Mesendoderm (in vitro differentiated cells): ENCODE data around the gene PYGM.
A peak's percentile ranks its signal among the peaks of the same experiment; 100 is the strongest.

Experiments used
- DNase-seq: peaks from one replicate; pipeline ENCODE4 v3.0.0; 2013
- H2AK5ac ChIP-seq: 2 replicates; pipeline ENCODE4 v1.6.1; 2013; ENCODE audit warnings: low read length, inconsistent platforms
- H2BK120ac ChIP-seq: 2 replicates; pipeline ENCODE4 v1.6.1; 2013; ENCODE audit warnings: low read depth, mild to moderate bottlenecking, low read length, moderate library complexity, mixed read lengths
- H2BK15ac ChIP-seq: replicated peaks from 2 replicates; pipeline ENCODE4 v1.6.1; 2013; ENCODE audit warnings: low read depth, mild to moderate bottlenecking, moderate library complexity
- H2BK5ac ChIP-seq: 2 replicates; pipeline ENCODE4 v1.6.1; 2013; ENCODE audit warnings: low read length, inconsistent platforms
- H3K18ac ChIP-seq: 2 replicates; pipeline ENCODE4 v1.6.1; 2013; ENCODE audit warnings: mild to moderate bottlenecking, low read length, mixed read lengths
- H3K23ac ChIP-seq: one replicate; pipeline ENCODE4 v1.6.1; 2013; ENCODE audit warnings: low read length
- H3K27ac ChIP-seq: 2 replicates; pipeline ENCODE4 v1.5.1; 2013; ENCODE audit warnings: low read depth, mild to moderate bottlenecking, inconsistent platforms, low read length, moderate library complexity
- H3K27me3 ChIP-seq: 2 replicates; pipeline ENCODE4 v1.6.1; 2013; ENCODE audit warnings: low read length, control low read depth, mild to moderate bottlenecking, inconsistent platforms; ENCODE audit not compliant: insufficient read depth, poor library complexity
- H3K36me3 ChIP-seq: 2 replicates; pipeline ENCODE4 v1.6.1; 2013; ENCODE audit warnings: low read length, inconsistent platforms; ENCODE audit not compliant: control insufficient read depth, insufficient read depth
- H3K4ac ChIP-seq: one replicate; pipeline ENCODE4 v1.6.1; 2013; ENCODE audit warnings: low read depth, mild to moderate bottlenecking, low read length, moderate library complexity
- H3K4me1 ChIP-seq: 2 replicates; pipeline ENCODE4 v1.6.1; 2013; ENCODE audit warnings: low read depth, low read length, inconsistent platforms; ENCODE audit not compliant: control insufficient read depth
- H3K4me2 ChIP-seq: 2 replicates; pipeline ENCODE4 v1.6.1; 2013; ENCODE audit warnings: low read length
- H3K4me3 ChIP-seq: 2 replicates; pipeline ENCODE4 v1.5.1; 2013; ENCODE audit warnings: mild to moderate bottlenecking, low read length
- H3K56ac ChIP-seq: one replicate; pipeline ENCODE4 v1.6.1; 2013; ENCODE audit warnings: low read length
- H3K79me1 ChIP-seq: 2 replicates; pipeline ENCODE4 v1.6.1; 2013; ENCODE audit warnings: low read length, inconsistent platforms
- H3K79me2 ChIP-seq: 2 replicates; pipeline ENCODE4 v1.6.1; 2013; ENCODE audit warnings: mild to moderate bottlenecking, low read length; ENCODE audit not compliant: control insufficient read depth, insufficient read depth
- H3K9ac ChIP-seq: 2 replicates; pipeline ENCODE4 v1.6.1; 2013; ENCODE audit warnings: low read length, inconsistent platforms
- H4K5ac ChIP-seq: one replicate; pipeline ENCODE4 v1.6.1; 2013; ENCODE audit warnings: low read length
- H4K8ac ChIP-seq: one replicate; pipeline ENCODE4 v1.6.1; 2013; ENCODE audit warnings: low read depth, mild to moderate bottlenecking, control low read depth, low read length, moderate library complexity
- WGBS: extraction: QIAGEN DNeasy Blood & Tissue Kit; methylation state at CpG from one replicate; pipeline ENCODE4 v1.1.7; 2013; ENCODE audit warnings: low lambda C conversion rate, missing lambda C conversion rate; ENCODE audit not compliant: insufficient coverage; ENCODE audit errors: extremely low coverage; 5-methylcytosine and 5-hydroxymethylcytosine counted together

Gene PYGM

DNA sequence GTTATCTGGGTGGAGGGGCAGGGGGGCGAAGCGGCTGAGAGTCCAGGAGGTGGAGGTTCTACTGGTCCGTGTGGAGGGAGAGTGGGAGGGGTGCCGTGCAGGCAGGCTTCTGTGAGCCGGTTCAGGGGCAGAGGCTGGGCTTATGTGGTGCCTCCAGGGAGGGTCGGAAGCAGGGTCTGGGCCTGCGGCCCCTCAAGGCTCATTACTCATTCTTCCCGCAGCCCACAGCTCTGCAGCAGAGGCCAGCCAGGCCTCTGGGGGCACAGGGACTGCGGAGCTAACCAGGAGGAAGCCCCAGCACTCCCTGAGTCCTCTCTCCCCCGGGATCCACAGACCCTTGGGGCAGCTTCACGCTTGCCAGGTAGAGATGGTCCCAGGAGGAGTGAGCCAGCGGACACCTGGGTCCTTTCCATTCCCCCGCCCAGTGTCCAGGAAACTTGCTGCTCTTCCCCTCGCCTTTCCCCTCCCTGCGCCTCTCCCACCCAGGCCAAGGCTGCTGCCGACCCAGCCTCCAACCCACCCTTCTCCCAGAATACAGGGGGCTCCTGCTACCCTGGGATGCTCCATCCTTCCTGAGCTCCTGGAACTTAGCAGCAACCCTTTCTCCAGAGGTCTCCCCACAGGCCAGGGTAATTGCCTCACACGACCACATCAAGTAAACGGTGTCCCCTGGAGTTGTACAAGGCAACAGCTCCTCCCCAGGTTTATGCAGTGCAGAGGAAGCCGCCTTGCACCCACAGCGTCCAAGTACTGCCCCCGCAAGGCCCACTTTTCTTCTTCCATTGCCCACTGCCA lies 43.1 kb downstream of the PYGM start:
- Histone ChIP-seq H4K5ac (no peak overlapping the region), H3K9ac (no peak overlapping the region), H3K36me3 (no peaks in the 10 kb centered on the region), H2BK5ac (no peak overlapping the region), H2BK15ac (no peak overlapping the region), H3K27me3 (peaks cover 17% of the 10 kb centered on the region), H3K4ac (no peak overlapping the region), H3K23ac (no peak overlapping the region), H3K4me2 (no peak overlapping the region), H4K8ac (no peak overlapping the region), H3K4me1 (no peaks in the 10 kb centered on the region), H3K27ac (no peak overlapping the region), H3K79me2 (no peaks in the 10 kb centered on the region), H3K4me3 (no peak overlapping the region), H3K56ac (no peak overlapping the region), H3K79me1 (no peaks in the 10 kb centered on the region), H2BK120ac (no peak overlapping the region), H2AK5ac (no peak overlapping the region), H3K18ac (no peak overlapping the region)
- no CpG with 5 or more reads among the region's 21 CpGs for WGBS
- DNase-seq = no peak

GRCh38 chr11:64715756-64716472 lies 43.9 kb downstream of the PYGM start:
- Histone ChIP-seq H3K23ac (no peak overlapping the region), H3K4me2 (no peak overlapping the region), H3K27ac (no peak overlapping the region), H3K4me3 (no peak overlapping the region), H3K56ac (no peak overlapping the region), H2BK120ac (no peak overlapping the region), H3K18ac (no peak overlapping the region), H3K4ac (no peak overlapping the region), H4K5ac (no peak overlapping the region), H2BK15ac (no peak overlapping the region), H3K9ac (no peak overlapping the region), H2AK5ac (no peak overlapping the region), H3K4me1 (peaks cover 2% of the 10 kb centered on the region), H3K79me2 (no peaks in the 10 kb centered on the region), H3K79me1 (no peaks in the 10 kb centered on the region), H4K8ac (no peak overlapping the region), H3K36me3 (no peaks in the 10 kb centered on the region), H3K27me3 (peaks cover 17% of the 10 kb centered on the region), H2BK5ac (no peak overlapping the region)
- WGBS = no CpG with 5 or more reads among the region's 13 CpGs
- DNase-seq = no peak

DNA sequence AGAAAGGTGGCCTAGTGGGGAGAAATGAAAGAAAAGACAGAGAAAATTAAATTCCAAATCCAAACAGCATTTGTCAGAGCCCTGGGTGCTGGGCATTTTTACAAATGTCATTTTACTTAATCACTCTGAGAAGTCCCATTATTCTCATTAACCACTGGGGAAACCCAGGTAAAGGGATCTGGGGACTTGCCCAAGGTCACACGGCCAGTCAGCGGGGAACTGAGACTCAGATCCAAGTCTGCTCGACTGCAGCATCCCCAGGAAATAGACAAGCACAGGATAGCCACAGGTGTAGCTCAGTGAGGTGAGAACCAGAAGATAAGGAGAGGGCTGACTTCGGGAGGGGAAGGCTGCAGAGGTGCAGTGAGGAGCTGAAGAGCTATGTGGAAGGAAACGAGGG lies 44.7 kb downstream of the PYGM start:
- H3K27me3 ChIP-seq = peaks cover 17% of the 10 kb centered on the region

GRCh38 chr11:64714666-64715065 lies 45.1 kb downstream of the PYGM start:
- Histone ChIP-seq H3K36me3 (no peaks in the 10 kb centered on the region), H3K4ac (no peak overlapping the region), H3K27ac (no peak overlapping the region), H3K23ac (no peak overlapping the region), H3K9ac (no peak overlapping the region), H3K79me2 (no peaks in the 10 kb centered on the region), H2AK5ac (no peak overlapping the region), H3K4me1 (peaks cover 6% of the 10 kb centered on the region), H3K56ac (no peak overlapping the region), H3K79me1 (no peaks in the 10 kb centered on the region), H3K18ac (no peak overlapping the region), H3K4me2 (no peak overlapping the region), H2BK120ac (no peak overlapping the region), H3K27me3 (peaks cover 17% of the 10 kb centered on the region), H4K5ac (no peak overlapping the region), H2BK15ac (no peak overlapping the region), H2BK5ac (no peak overlapping the region), H4K8ac (no peak overlapping the region), H3K4me3 (no peak overlapping the region)
- DNase-seq = no peak
- no CpG with 5 or more reads among the region's 5 CpGs for WGBS

More for the DNA sequence above, 44.7 kb downstream of the PYGM start:
- Histone ChIP-seq H3K79me1 (no peaks in the 10 kb centered on the region), H2BK5ac (no peak overlapping the region), H2AK5ac (no peak overlapping the region), H3K4me1 (peaks cover 6% of the 10 kb centered on the region), H3K23ac (no peak overlapping the region), H3K79me2 (no peaks in the 10 kb centered on the region), H2BK15ac (no peak overlapping the region), H3K56ac (no peak overlapping the region), H3K27ac (no peak overlapping the region), H4K5ac (no peak overlapping the region), H3K4ac (no peak overlapping the region), H3K18ac (no peak overlapping the region), H3K9ac (no peak overlapping the region), H3K4me3 (no peak overlapping the region), H4K8ac (no peak overlapping the region), H2BK120ac (no peak overlapping the region), H3K36me3 (no peaks in the 10 kb centered on the region), H3K4me2 (no peak overlapping the region)
- no peak for DNase-seq
- WGBS = no CpG with 5 or more reads among the region's 5 CpGs

DNA sequence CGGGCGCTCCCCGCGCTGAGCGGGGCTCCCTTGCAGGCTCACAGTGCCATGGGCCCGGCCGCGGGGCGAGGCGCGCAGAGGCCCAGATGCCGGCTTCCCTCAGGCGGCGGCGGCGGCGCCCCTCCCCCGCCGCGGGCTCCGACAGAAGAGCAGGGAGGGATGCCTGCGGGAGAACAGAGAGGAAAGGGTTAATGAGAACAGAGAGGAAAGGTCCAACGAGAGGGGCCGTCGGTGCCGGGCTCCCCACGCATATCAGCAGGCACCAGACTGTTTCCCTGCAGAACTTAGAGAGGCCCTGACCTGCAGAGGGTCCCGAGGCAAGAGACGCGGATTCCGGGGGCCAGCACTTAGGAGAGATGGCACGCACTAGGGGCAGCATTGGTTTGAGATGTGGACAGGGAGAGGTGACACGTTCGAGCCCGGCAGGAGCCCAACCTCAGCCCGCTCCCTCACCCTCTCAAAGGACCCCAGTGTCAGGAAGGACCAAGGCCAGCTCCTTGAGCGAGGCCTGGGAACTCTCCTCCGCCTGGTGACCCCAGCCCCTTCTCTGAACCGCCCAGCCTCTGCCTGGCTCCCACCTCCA lies 45.9 kb downstream of the PYGM start:
- Histone ChIP-seq H3K56ac (no peak overlapping the region), H2AK5ac (no peak overlapping the region), H3K23ac (no peak overlapping the region), H4K8ac (no peak overlapping the region), H3K4me3 (no peak overlapping the region), H3K18ac (no peak overlapping the region), H3K79me1 (no peaks in the 10 kb centered on the region), H2BK15ac (no peak overlapping the region), H3K4me1 (peaks cover 6% of the 10 kb centered on the region), H3K9ac (no peak overlapping the region), H3K4me2 (no peak overlapping the region), H3K79me2 (no peaks in the 10 kb centered on the region), H2BK120ac (no peak overlapping the region), H4K5ac (no peak overlapping the region), H3K27me3 (peaks cover 17% of the 10 kb centered on the region), H3K36me3 (no peaks in the 10 kb centered on the region), H2BK5ac (no peak overlapping the region), H3K4ac (no peak overlapping the region), H3K27ac (no peak overlapping the region)
- DNase-seq = peak; percentile 76
- WGBS = no CpG with 5 or more reads among the region's 39 CpGs
